Naive thymus-derived CD4-positive, alpha-beta T cell (primary cell): ENCODE measurements around the gene ULK2. TPM values are rescaled to one million over a fixed set of nuclear protein-coding genes. Genes with fewer than 3 reads are reported as not detected.

Source experiments
- ATAC-seq: fragments of 150-1000 bp; cut with Tn5 transposase; 2 replicates; pipeline ENCODE4 v1.10.0; 2021; ENCODE audit warnings: mild to moderate bottlenecking, moderate library complexity
- CTCF ChIA-PET: fragments of 350-600 bp; sonication (Branson Sonifier 250); formaldehyde crosslinking; loops from one replicate; lab custom pipeline; 2021; ENCODE audit warnings: antibody characterized with exemption; lab: Charles Lee
- POLR2A ChIA-PET: fragments of 350-600 bp; sonication (Branson Sonifier 250); formaldehyde crosslinking; loops from one replicate; lab custom pipeline; 2021; ENCODE audit warnings: antibody characterized with exemption, inconsistent platforms; lab: Charles Lee
- DNase-seq, 9 donors: peaks; one replicate each; pipeline versions ENCODE4 v3.0.0 to v3.0.0-alpha.2; 2020 to 2022; ENCODE audit warnings: mixed read lengths in 1 of 9
- H3K27ac ChIP-seq: one replicate; pipeline ENCODE4 v1.7.0; 2013; ENCODE audit warnings: mild to moderate bottlenecking, low read depth, low read length, moderate library complexity
- H3K27me3 ChIP-seq, 2 donors: one replicate each; pipeline ENCODE4 v1.7.0; 2013; ENCODE audit warnings: low read length in 2 of 2, mild to moderate bottlenecking in 2 of 2, moderate library complexity in 2 of 2; ENCODE audit not compliant: control insufficient read depth in 2 of 2, insufficient read depth in 2 of 2
- H3K36me3 ChIP-seq, 3 experiments: 1 replicate in 2 of 3; 2 replicates in 1 of 3; pipeline ENCODE4 v1.7.0; 2013; ENCODE audit warnings: low read length in 3 of 3, mild to moderate bottlenecking in 3 of 3, moderate library complexity in 1 of 3; ENCODE audit not compliant: insufficient read depth in 3 of 3, control insufficient read depth in 2 of 3
- H3K4me1 ChIP-seq, 2 donors: one replicate each; pipeline ENCODE4 v1.7.0; 2013; ENCODE audit warnings: low read length in 2 of 2, mild to moderate bottlenecking in 2 of 2, moderate library complexity in 1 of 2; ENCODE audit not compliant: control insufficient read depth in 2 of 2, insufficient read depth in 2 of 2
- H3K4me3 ChIP-seq: 2 replicates; pipeline ENCODE4 v1.7.0; 2013; ENCODE audit warnings: mild to moderate bottlenecking, low read length
- H3K9me3 ChIP-seq, 3 experiments: 1 replicate in 2 of 3; 2 replicates in 1 of 3; pipeline ENCODE4 v1.7.0; 2013; ENCODE audit warnings: low read length in 3 of 3; ENCODE audit not compliant: control insufficient read depth in 2 of 3
- H3K27ac Mint-ChIP-seq, 9 donors: one replicate each; pipeline ENCODE4 v1.8.0; 2020 to 2022; ENCODE audit warnings: mixed read lengths in 9 of 9, mild to moderate bottlenecking in 8 of 9, moderate library complexity in 5 of 9, inconsistent platforms in 2 of 9
- H3K27me3 Mint-ChIP-seq, 5 donors: one replicate each; pipeline ENCODE4 v1.8.0; 2021 to 2022; ENCODE audit warnings: mixed read lengths in 5 of 5, mild to moderate bottlenecking in 1 of 5
- H3K36me3 Mint-ChIP-seq, 5 donors: one replicate each; pipeline ENCODE4 v1.8.0; 2020 to 2022; ENCODE audit warnings: mixed read lengths in 5 of 5, mild to moderate bottlenecking in 3 of 5, inconsistent platforms in 1 of 5
- H3K4me1 Mint-ChIP-seq, 7 donors: one replicate each; pipeline ENCODE4 v1.8.0; 2020 to 2022; ENCODE audit warnings: mixed read lengths in 7 of 7, mild to moderate bottlenecking in 3 of 7, inconsistent platforms in 1 of 7
- H3K4me3 Mint-ChIP-seq, 10 donors: one replicate each; pipeline ENCODE4 v1.8.0; 2020 to 2022; ENCODE audit warnings: mild to moderate bottlenecking in 10 of 10, mixed read lengths in 10 of 10, moderate library complexity in 6 of 10, inconsistent platforms in 2 of 10
- H3K9me3 Mint-ChIP-seq, 11 donors: one replicate each; pipeline ENCODE4 v1.8.0; 2020 to 2022; ENCODE audit warnings: mixed read lengths in 11 of 11, mild to moderate bottlenecking in 4 of 11, inconsistent platforms in 1 of 11, moderate library complexity in 1 of 11
- intact Hi-C, 2 donors: fragments of 100-400 bp; cut with micrococcal nuclease; formaldehyde crosslinking; loops; one replicate each; pipeline ENCODE4 v1.15.1; 2023
- polyA plus RNA-seq, 2 donors: library from polyadenylated mRNA; unstranded; fragments of 300-500 nt; fragmentation: Illumina TruSeq; gene quantifications; one replicate each; pipeline ENCODE4 v1.2.3, GENCODE V29; 2021
- total RNA-seq, 6 experiments: library from RNA in 5 of 6; stranded (reverse) in 5 of 6; gene quantifications; 1 replicate in 5 of 6; 2 replicates in 1 of 6; pipeline ENCODE4 v1.2.3 and lab custom pipeline; 2021 to 2026

Gene ULK2
- 10 to 100 TPM; 10.9 to 21.2 (median 14.8) TPM for total RNA-seq
- polyA plus RNA-seq, result 10 to 100 TPM in 1 of 2 donors, 1 to 10 TPM in 1; 7.3 to 14.3 TPM
- 38.1 reads per million, percentile 65 among the genes with 10 or more reads in this experiment for total RNA-seq (lab: John Stamatoyannopoulos, UW)

DNA sequence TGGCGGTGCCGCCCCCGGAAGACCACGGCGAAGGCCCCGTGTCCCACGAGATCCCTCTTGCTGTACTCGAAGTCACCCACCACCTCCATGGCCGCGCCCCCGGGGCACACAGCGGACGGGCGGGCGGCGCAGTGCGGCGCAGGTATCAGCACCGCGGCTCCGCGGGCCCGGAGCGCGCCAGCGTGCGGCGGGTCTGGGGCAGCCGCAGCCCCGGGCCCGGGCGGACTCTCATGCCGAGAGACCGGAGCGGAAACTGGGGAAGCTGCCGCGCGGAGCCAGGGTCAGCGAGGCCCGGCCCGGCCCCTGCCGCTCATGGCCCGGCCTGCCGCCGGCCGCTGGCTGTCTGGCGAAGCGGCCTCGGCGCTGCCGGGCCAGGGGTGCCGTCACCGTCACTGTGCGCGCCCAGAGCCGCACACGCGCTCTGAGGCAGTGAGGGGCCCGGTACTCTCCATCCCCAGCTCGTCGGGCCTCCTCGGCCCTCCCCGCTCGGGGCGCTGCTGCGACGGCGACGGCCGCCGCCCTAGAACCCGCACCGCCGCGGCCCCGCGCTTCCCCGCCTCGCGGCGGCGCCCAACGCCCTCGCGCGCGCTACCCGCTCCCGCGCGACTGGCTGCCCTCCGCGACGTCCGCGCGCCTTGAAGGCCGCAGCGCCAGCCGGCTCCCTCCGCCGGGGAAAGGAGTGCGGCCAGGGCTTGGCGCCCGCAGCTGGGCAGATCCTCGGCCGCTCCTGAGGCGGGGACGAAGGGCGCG, at the start of gene ULK2:
TSS of gene ULK2 (minus strand) at position 608 of the 750 bp plus-strand sequence. CDS start at position 89, 519 bp downstream.
- no peaks in the 10 kb centered on the region for H3K27me3 ChIP-seq
- no peaks in the 10 kb centered on the region for H3K27me3 Mint-ChIP-seq
- intact Hi-C loops, result loop anchor here in 1 of 2 donors (1.0 to 5.0 kb wide), 6 partner anchors 9 to 505 kb away; partner anchors contain the start of genes AKAP10 and B9D1
- peaks cover 0 to 6% (median 0%) of the 10 kb centered on the region in 5 donors for H3K36me3 Mint-ChIP-seq
- H3K27ac ChIP-seq, result peak within 1 kb of the TSS; percentile 72
- DNase-seq (peak; percentile 33 to 67 (median 54)), ATAC-seq (peak; percentile 84)
- ChIA-PET POLR2A (interaction anchor here (0.7 to 3.0 kb wide), 9 partner anchors 9 to 110 kb away, joined by 3 to 21 read pairs (median 4); partner anchors contain the start of gene AKAP10), CTCF (interaction anchor here (0.9 to 1.1 kb wide), 2 partner anchors 9 to 10 kb away, joined by 3 to 4 read pairs; no protein-coding TSS in a partner anchor)
- H3K36me3 ChIP-seq, result peaks cover 0 to 3% (median 0%) of the 10 kb centered on the region in 3 experiments
- peak within 1 kb of the TSS; percentile 78 to 88 (median 84) for H3K4me3 Mint-ChIP-seq
- peak within 1 kb of the TSS; percentile 69 to 93 (median 86) for H3K27ac Mint-ChIP-seq
- H3K4me3 ChIP-seq, result peak within 1 kb of the TSS; percentile 78
- H3K9me3 Mint-ChIP-seq, result no peaks in the 10 kb centered on the region
- peaks cover 4 to 34% of the 10 kb centered on the region in 2 donors for H3K4me1 ChIP-seq
- peaks cover 9 to 68% (median 45%) of the 10 kb centered on the region in 7 donors for H3K4me1 Mint-ChIP-seq
- no peaks in the 10 kb centered on the region for H3K9me3 ChIP-seq

DNA sequence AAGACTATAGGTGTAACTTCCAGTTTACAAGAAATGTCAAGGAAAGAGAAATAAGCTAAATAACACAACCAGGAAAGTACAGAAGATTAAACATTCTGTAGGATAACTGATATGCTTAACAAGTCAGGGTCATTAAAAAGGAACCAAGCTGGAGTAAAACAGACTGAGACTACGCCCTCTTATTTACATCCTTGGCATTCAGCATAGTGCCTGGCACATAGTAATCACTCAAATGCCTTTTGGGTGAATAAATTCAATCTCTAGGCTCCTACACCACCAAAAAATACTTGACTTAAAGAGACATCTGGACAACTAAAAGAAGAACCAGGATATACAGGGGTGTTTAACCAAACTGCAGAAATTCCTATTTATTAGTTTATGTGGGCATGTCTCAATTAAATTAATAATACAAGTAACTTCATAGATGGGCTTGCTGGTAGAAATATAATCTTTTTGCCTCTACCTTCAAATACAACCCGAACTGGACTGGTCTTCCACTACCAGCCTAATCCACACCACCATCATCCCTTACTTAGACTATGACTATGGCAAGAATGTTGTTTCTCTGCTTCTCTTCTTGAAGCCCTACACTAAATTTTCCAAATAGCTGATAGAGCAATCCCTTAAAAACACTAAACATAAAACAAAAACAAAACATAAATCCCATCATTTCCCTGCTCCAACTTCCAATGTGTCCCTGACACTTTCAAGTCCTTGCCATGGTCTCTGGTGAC, 47.7 kb upstream of the ULK2 start:
- H3K9me3 ChIP-seq, result no peaks in the 10 kb centered on the region
- no peaks in the 10 kb centered on the region for H3K27me3 Mint-ChIP-seq
- peaks cover 0 to 2% (median 0%) of the 10 kb centered on the region in 11 donors for H3K9me3 Mint-ChIP-seq
- ATAC-seq, result no peak
- peaks cover 9 to 30% (median 29%) of the 10 kb centered on the region in 5 donors for H3K36me3 Mint-ChIP-seq
- H3K4me3 ChIP-seq, result no peak overlapping the region
- intact Hi-C loops, result no loop called here
- no peak for DNase-seq
- peaks cover 13 to 58% (median 22%) of the 10 kb centered on the region in 3 experiments for H3K36me3 ChIP-seq
- ChIA-PET CTCF (no interaction called here), POLR2A (interaction anchor here (0.6 kb wide), 1 partner anchor 58 kb away, joined by 3 read pairs; no protein-coding TSS in a partner anchor)
- H3K4me1 ChIP-seq, result no peaks in the 10 kb centered on the region
- H3K4me3 Mint-ChIP-seq, result no peak overlapping the region
- H3K4me1 Mint-ChIP-seq, result peaks cover 2 to 18% (median 14%) of the 10 kb centered on the region in 7 donors
- H3K27me3 ChIP-seq, result no peaks in the 10 kb centered on the region
- H3K27ac Mint-ChIP-seq, result peak overlapping the region in 5 of 9 donors; percentile 10 to 48 (median 28)
- H3K27ac ChIP-seq, result no peak overlapping the region

GRCh38 chr17:19911033-19911432, 43.3 kb upstream of the ULK2 start:
- POLR2A ChIA-PET, result no interaction called here
- ATAC-seq (no peak), DNase-seq (no peak)
- Mint-ChIP-seq H3K4me3 (no peak overlapping the region), H3K36me3 (peaks cover 5 to 38% (median 27%) of the 10 kb centered on the region in 5 donors), H3K27ac (peak overlapping the region in 5 of 9 donors; percentile 0 to 64 (median 38)), H3K27me3 (no peaks in the 10 kb centered on the region), H3K9me3 (peaks cover 0 to 2% (median 0%) of the 10 kb centered on the region in 11 donors), H3K4me1 (peaks cover 2 to 14% (median 10%) of the 10 kb centered on the region in 7 donors)
- Histone ChIP-seq H3K4me1 (no peaks in the 10 kb centered on the region), H3K27me3 (no peaks in the 10 kb centered on the region), H3K4me3 (no peak overlapping the region), H3K9me3 (no peaks in the 10 kb centered on the region), H3K36me3 (peaks cover 22 to 60% (median 24%) of the 10 kb centered on the region in 3 experiments), H3K27ac (no peak overlapping the region)
- intact Hi-C loops, result loop anchor here in 1 of 2 donors (5.0 kb wide), 1 partner anchor 44 kb away; the partner anchor contains the start of gene ULK2
- CTCF ChIA-PET, result no interaction called here

DNA sequence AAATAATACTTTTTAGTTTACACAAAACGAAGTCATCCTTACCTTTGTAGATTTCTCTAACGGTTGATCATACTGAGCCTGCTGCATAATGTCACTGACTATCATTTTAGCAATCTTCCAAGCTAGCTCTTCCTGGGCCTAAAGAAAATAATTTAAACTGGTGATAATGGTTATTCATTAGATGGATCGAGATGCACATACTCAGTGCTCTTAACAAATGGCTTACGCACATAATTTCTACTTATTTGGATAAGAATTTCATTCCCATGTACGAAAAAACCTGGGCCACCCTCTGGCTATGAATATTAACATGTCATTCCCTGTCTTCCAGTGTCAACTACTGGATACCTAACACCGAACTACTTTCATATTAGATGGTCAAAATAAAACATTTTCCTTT, 41.4 kb upstream of the ULK2 start:
- Mint-ChIP-seq H3K36me3 (peaks cover 0 to 38% (median 31%) of the 10 kb centered on the region in 5 donors), H3K27me3 (no peaks in the 10 kb centered on the region), H3K4me3 (no peak overlapping the region), H3K9me3 (no peaks in the 10 kb centered on the region), H3K4me1 (peaks cover 0 to 5% (median 0%) of the 10 kb centered on the region in 7 donors), H3K27ac (peak overlapping the region in 5 of 9 donors; percentile 5 to 79 (median 48))
- POLR2A ChIA-PET, result interaction anchor here (0.9 to 1.0 kb wide), 2 partner anchors 15 to 22 kb away, joined by 3 read pairs; no protein-coding TSS in a partner anchor
- Histone ChIP-seq H3K4me1 (no peaks in the 10 kb centered on the region), H3K4me3 (no peak overlapping the region), H3K36me3 (peaks cover 19 to 64% (median 23%) of the 10 kb centered on the region in 3 experiments), H3K27me3 (no peaks in the 10 kb centered on the region), H3K9me3 (no peaks in the 10 kb centered on the region), H3K27ac (no peak overlapping the region)
- intact Hi-C loops, result no loop called here
- CTCF ChIA-PET, result interaction anchor here (1.4 kb wide), 1 partner anchor 33 kb away, joined by 4 read pairs; no protein-coding TSS in a partner anchor
- DNase-seq, result no peak
- no peak for ATAC-seq

DNA sequence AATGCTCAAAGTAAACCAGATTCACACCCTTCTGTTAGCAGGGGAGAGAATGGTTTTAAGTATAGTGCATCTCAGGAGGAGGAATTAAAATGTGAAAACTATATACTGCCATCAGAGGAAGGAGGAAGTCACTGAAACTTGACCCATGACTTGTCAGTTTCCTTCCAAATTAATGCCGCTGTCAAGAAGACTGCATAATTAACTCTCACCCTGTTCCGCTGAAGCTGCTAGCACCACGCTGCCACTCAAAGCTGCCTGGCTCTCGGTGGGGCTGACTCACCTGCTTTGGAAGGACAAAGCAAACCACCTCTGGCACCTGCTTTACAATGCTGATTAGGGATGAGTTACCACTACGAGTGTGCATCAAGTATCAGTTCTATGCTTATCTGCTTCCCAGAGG, 37.8 kb upstream of the ULK2 start:
- H3K4me1 Mint-ChIP-seq, result peaks cover 0 to 2% (median 0%) of the 10 kb centered on the region in 7 donors
- intact Hi-C loops, result no loop called here
- peak overlapping the region in 2 of 9 donors; percentile 9 to 12 for H3K27ac Mint-ChIP-seq
- H3K9me3 ChIP-seq, result no peaks in the 10 kb centered on the region
- ATAC-seq (peak; percentile 36), DNase-seq (no peak)
- no peaks in the 10 kb centered on the region for H3K4me1 ChIP-seq
- POLR2A ChIA-PET, result no interaction called here
- CTCF ChIA-PET, result no interaction called here
- H3K9me3 Mint-ChIP-seq, result no peaks in the 10 kb centered on the region
- H3K27me3 ChIP-seq, result no peaks in the 10 kb centered on the region
- no peaks in the 10 kb centered on the region for H3K27me3 Mint-ChIP-seq
- H3K36me3 ChIP-seq, result peaks cover 19 to 76% (median 23%) of the 10 kb centered on the region in 3 experiments
- H3K27ac ChIP-seq, result no peak overlapping the region
- H3K36me3 Mint-ChIP-seq, result peaks cover 6 to 47% (median 35%) of the 10 kb centered on the region in 5 donors
- no peak overlapping the region for H3K4me3 ChIP-seq
- no peak overlapping the region for H3K4me3 Mint-ChIP-seq

DNA sequence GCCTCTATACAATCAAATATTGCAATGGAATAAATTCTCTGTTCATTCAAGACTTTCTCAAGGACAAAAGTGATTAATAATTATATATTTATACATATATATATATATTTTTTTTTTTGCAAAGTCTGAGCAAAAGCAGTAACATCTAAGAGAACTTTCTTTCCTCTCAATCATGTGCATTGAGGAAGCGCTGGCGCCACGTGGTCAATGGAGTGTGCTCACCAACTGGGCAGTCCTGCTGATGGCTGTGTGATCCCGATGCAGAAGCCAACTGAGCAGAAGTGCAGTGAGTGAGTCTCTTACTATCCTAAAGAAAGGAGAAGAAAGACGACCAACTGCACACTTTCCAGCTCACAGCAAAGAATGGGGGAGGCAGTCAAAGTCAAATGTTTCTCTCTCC, 37.2 kb upstream of the ULK2 start:
- no peak overlapping the region for H3K27ac ChIP-seq
- peak; percentile 50 for ATAC-seq
- no peaks in the 10 kb centered on the region for H3K9me3 ChIP-seq
- no peaks in the 10 kb centered on the region for H3K4me1 ChIP-seq
- DNase-seq, result no peak
- H3K9me3 Mint-ChIP-seq, result no peaks in the 10 kb centered on the region
- no peak overlapping the region for H3K4me3 ChIP-seq
- peaks cover 6 to 46% (median 33%) of the 10 kb centered on the region in 5 donors for H3K36me3 Mint-ChIP-seq
- peaks cover 0 to 5% (median 0%) of the 10 kb centered on the region in 7 donors for H3K4me1 Mint-ChIP-seq
- no peak overlapping the region for H3K4me3 Mint-ChIP-seq
- intact Hi-C loops, result no loop called here
- POLR2A ChIA-PET, result no interaction called here
- H3K27me3 ChIP-seq, result no peaks in the 10 kb centered on the region
- H3K27me3 Mint-ChIP-seq, result no peaks in the 10 kb centered on the region
- CTCF ChIA-PET, result no interaction called here
- peaks cover 19 to 80% (median 23%) of the 10 kb centered on the region in 3 experiments for H3K36me3 ChIP-seq
- no peak overlapping the region for H3K27ac Mint-ChIP-seq
